ENCODE data around the gene TMEM165. TPM values are rescaled to one million over a fixed set of nuclear protein-coding genes. Genes with fewer than 3 reads are reported as not detected.

The TMEM165 gene, protein sequence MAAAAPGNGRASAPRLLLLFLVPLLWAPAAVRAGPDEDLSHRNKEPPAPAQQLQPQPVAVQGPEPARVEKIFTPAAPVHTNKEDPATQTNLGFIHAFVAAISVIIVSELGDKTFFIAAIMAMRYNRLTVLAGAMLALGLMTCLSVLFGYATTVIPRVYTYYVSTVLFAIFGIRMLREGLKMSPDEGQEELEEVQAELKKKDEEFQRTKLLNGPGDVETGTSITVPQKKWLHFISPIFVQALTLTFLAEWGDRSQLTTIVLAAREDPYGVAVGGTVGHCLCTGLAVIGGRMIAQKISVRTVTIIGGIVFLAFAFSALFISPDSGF
- total RNA-seq: 121 and 150 TPM in 2 replicates

DNA sequence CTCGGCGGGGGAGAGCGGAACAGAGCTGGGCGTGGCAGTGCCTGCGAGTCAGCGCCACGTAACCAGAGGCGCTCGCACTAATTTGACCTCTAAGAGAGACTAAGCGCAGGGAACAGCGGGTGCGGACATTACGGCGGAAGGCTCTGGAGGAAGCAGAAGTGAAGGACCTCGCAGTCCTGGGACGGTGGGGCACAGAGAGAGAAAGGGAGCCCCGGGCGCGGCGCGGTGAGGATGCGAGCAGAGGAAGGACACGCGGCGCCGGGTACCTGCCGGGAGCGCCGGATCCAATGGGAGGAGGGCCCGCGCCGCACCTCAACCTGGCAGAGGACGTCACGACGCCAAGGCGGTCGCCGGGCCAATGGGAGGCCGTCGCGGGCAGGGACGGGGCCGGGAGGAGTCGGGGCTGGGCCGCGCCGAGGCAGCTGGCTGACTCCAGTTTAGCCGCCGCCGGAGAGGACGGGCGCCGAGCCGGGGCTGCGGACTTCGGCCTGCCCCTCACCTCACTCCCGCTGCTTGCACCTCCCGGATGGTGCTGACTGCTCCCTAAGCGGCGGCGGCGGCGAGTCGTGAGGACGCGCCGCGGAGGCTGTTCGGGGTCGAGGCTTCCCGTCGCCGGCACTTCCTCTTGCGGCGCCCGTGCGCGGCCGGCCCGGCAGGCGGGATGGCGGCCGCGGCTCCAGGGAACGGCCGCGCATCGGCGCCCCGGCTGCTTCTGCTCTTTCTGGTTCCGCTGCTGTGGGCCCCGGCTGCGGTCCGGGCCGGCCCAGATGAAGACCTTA is at the start of gene TMEM165:
TSS of gene TMEM165 (plus strand) at position 429 of the 779 bp plus-strand sequence. CDS start at position 662, 233 bp downstream.

DNA sequence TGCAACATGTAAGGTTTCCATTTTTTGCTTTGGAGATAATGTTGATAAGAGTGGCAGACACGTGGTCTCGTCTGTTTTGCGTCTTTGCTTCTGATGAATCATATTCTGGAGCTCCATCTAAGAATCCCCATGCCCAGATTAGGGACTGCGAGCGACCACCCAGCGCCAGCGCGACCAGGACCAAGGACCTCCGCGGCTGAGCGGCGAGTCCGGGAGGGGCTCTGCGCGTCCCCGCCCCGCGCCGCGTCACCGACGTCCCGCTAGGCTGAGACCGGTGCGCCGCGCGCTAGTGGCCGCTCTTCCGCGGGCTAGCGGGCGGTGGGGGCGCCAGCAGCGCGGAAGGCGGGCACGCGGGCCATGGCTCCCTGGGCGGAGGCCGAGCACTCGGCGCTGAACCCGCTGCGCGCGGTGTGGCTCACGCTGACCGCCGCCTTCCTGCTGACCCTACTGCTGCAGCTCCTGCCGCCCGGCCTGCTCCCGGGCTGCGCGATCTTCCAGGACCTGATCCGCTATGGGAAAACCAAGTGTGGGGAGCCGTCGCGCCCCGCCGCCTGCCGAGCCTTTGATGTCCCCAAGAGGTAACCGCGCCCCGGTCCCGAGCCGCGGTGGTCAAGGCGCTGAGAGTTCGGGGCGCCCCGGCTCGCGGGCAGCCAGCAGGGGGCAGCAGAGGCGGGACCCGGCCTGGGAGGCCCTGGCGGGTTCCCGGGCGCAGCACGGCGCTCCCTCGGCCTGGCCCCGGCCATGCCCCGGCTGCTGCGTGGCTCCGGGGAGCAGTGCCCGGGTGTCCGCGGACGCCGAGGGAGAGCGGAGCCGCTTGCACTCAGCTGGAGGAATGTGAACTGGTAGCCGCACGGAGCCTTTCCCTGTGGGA is 49.5 kb upstream of the TMEM165 start, which contains the start of gene SRD5A3:
TSS of gene SRD5A3 (plus strand) at position 263 of the 871 bp plus-strand sequence. CDS start at position 358, 95 bp downstream.

Other genes with a start within 250 kb of the TMEM165 start
- gene SRD5A3, start 49.7 kb upstream of the TMEM165 start, total RNA-seq: 7.3 and 12.9 TPM in 2 replicates
- 17.6 and 20.5 TPM in 2 replicates for gene CLOCK, start 151.0 kb downstream of the TMEM165 start, total RNA-seq
- gene PDCL2, start 196.3 kb downstream of the TMEM165 start, total RNA-seq: not detected in 2 replicates
- gene NMU, start 240.3 kb downstream of the TMEM165 start, total RNA-seq: not detected in 2 replicates